Stimulated activated CD8-positive, alpha-beta memory T cell treated with anti-CD3 and anti-CD28 coated beads, Interleukin-7, amount 100 ng/mL, for 1 hour (primary cell): ENCODE data around the gene SOX12.
A peak's percentile ranks its signal among the peaks of the same experiment; 100 is the strongest.

ENCODE experiments used
- DNase-seq, 2 donors: peaks; one replicate each; pipeline ENCODE4 v3.0.0-alpha.2; 2020; ENCODE audit warnings: low read depth in 2 of 2

The SOX12 gene

DNA sequence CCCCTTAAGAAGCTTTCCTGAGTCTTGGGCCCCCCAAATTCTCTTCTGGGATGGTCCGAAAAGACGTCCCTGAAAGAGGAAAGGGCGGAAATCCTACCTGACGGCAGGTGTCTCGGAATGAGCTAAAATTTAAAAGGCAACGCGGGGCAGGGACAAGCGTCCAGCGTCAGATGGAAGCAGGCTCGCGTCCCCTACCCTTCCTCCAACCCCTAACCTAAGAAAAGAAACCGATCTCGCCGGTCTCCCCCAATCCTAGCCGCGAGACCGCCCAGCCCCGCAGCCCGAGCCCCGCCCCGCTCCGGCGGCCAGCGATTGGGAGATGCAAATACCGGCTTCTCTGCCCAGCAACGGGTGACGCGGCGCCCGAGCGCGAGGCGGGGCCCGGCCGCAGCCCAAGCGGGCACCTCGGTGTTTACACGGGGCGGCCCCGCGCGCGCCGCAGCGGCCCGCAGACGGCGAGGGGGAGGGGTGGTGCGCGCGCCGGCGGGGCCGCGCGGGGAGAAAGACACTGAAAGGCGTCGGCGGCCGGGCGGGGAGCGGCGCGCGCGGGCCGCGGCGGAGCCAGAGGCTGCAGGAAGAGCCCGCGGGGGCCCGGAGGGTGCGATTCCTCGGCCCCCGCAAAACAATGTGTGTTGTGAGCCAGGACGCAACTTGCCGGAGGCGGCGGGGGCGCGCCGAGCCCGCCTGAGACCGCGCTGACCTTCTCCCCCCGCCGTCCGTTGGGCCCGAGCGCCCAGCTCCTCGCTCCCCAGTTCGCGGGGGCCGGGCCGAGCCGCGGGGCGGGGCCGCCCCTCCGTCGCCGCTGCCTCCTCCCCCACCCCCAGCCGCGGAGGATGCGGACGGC lies at the start of gene SOX12:
Gene SOX12 (plus strand): TSS at position 508 of the 844 bp plus-strand sequence. CDS start 373 bp downstream, outside the sequence.
- peak; percentile 95 to 97 for DNase-seq

DNA sequence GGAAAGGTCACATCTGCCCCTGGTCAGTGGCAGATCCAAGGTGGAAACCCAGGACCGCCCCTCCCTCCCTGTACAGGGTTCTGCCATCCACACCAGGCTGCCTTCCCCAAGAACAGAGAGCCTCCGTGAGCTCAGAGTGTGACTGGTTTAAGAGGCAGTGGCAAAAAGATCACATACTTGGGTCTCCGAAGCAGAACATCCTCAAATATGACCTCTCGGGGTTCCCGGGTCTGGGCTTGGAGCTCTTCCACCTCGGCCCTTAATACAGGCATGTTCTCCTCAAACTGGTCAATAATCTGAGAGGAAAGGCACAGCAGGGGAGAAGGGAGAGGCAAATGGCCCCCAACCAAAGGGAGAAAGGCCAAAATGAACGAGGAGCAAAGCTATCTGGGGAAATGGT lies 49.6 kb upstream of the SOX12 start:
- no peak for DNase-seq

DNA sequence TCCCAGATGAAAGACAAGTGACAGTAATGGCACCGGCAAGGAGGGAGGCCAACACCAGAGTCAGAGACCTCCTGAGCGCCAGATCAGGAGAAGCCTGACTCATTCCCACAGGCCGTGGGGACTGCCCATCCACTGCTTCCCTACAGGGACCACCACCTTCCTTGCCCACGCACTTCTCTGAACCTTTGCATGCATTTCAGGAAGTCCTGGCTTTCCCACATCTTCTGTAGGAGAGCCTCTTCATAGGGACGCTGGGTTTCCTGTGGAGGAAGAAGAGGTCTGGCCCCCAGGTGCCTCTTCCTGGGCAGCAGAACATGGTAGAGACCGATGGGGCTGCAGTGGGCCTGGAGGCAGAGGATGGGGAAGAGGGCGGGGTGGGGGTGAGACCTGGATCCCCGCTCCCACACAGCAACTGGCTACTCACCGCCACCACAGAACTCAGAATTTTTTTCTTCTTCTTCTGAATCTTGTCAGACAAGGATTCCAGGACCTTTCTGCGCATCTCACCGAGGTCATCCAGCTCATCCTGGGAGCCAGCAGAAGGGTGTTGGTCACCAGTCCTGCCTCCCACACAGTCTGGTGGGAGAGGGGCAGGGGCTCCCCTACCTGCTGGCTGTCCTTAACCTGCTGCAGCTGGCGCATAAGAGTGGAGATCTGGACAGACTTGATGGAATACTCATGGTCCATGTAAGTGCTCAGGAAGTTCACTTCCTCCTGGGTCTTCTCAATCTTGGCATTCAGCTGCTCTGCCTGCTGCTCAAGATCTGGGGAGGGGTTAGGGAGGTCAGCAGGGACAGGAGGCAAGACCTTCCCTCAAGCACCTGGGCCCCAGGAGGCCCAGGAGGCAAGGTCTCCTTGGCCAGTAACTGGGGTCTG lies 48.5 kb upstream of the SOX12 start:
- DNase-seq = no peak

DNA sequence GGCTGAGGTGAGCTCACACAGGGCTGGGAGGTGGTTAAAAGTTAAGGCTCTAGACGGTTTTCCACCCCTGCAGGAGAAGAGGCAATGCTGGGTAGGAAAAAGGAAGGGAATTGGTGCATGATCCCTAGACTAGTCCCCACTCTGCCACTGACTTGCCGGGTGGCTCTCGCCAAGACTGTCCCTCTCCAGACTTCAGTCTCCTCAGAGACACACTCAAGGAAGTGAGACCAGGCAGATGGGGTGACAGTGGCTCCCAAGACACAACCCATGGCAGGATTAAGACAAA lies 47.9 kb upstream of the SOX12 start:
- no peak for DNase-seq

DNA sequence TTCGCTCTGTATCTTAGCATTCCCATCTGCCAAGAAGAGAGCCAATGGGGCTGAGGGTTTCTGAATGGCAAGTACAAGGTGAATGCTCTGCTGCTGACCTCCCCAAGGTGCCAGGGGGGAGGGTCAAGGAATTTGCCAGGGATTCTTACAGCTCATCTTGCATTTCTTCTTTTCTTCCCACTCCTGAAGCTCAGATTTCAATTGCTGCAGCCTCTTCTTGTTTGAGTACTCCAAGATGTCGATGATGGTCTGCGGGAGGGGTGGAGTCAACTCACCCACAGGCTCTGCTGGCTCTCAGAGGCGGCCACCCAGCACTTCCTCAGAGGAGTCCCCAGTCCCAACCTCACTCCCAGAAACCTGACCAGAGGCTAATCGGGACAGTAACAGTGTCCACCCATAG lies 47.2 kb upstream of the SOX12 start:
- DNase-seq = no peak

DNA sequence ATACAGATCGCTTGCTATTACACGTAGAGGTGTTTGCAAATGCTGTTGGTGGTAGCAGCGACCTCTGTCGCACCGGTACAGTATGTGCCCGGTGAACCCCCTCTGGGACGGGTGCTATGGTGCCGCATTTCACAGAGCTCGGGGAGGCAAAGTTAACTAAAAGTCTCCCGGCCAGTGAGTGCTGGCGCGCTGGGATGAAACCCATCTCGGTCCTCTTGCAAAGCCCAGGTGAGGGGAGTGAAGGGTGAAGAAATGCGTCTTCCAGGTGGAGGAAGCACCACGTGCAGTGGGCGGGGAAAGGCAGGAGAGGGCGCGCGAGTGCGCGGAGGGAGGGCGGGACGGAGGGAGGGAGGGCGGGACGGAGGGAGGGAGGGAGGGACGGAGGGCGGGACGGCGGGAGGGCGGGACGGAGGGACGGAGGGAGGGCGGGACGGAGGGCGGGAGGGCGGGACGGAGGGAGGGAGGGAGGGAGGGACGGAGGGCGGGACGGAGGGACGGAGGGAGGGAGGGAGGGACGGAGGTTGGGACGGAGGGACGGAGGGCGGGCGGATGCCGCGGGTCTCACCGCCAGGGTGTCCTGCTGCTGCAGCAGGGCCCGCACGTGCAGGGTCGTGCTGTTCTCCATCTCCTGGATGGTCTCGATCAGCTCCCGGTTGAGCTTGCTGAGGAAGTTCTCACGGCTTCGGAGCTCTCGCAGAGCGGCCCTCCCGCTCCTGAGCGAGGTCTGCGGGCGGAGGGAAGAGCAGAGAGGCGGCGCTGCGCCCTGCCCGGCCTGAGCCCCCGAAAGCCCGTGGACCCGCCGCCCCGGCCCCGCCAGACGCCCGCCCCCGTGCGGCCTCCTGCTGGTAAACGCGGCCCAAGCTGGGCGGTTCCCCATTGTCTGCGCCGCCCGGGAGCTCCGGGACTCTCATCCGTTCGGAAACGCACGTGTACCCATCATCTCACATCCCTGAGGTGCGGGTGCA lies 46.5 kb upstream of the SOX12 start:
- DNase-seq = no peak

DNA sequence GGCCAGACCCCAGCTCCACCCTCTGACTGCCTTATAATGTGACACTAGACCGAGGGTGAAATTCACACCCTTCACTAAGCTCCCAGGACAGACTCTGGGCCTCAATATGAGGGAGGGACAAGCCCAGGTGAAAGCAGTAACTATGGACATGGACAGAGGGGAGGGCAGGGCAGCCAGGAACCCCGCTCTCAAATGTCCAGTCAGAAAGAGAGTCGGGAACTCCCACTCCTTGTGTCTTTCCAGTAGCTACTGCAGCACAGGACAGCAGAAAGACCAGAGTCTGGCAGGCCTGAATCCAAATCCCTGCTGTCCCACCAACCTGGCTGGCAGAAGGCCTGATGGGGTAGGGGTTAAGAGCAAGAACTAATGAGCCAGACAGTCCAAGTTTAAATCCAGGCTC lies 41.2 kb upstream of the SOX12 start:
- DNase-seq = no peak

DNA sequence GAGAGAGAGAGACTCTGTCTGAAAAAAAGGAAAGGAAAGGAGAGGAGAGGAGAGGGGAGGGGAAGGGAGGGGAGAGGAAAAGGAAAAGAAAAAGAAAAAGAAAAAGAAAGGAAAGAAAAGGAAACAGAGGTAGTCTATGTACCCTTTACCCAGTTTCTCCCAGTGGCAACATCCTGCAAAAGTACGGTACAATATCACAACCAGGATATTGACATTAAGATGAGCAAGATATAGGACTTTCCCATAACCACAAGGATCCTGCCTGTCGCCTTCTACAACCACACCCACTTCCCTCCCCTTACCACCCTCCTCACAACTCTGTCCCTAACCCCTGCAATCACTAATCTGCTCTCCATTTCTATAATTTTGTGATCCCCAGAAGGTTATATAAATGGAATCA lies 38.8 kb upstream of the SOX12 start:
- DNase-seq = no peak

DNA sequence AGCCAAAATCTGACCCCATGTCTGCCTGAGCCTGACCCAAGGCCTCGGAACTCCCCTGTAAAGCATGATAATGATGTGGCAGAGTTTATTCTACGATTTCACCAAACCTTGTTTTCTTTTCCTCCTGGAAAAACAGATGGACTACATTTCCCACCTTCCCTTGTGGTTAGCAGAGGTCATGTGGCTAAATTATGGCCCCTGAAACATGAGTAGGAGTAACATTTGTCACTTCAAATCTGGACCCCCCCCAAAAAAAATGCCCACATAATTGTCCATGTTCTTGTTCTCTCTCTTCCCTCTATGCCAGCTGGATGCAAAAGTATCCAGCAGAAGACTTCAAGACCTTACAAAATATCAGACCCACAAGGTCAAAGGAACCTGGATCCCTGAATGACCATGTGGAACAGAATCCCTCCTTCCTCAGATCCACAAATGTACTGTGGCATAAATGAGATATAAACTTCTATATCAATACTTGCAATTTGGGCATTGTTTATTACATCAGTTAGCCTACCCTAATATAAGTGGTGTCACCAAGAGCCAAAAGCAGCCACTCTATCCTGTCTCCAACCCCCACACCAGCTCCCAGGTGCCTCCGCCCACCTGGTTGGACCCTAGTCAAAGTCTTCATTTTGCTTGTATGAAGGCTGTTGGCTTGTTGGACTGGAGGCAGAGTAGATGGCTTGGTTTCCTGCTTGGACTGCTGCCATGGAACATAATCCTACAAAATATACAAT lies 36.2 kb upstream of the SOX12 start:
- DNase-seq = no peak

DNA sequence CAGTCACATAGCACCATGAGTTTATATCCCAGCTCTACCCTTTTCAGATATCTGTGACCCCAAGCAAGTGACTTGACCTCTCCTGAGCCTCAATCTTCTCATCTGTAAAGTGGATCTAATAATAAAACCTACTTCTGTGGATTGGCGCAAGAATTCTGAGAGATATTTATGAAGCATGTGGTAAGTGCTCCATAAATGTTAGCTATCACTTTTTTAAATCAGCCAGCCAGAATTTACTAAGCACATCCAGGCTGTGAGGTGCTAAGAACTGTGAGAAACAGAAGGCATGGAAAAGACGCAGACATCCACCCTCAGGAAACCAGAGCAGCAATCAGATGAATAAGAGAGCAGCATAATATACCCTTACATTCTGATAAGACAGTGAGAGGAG lies 35.7 kb upstream of the SOX12 start:
- no peak for DNase-seq

DNA sequence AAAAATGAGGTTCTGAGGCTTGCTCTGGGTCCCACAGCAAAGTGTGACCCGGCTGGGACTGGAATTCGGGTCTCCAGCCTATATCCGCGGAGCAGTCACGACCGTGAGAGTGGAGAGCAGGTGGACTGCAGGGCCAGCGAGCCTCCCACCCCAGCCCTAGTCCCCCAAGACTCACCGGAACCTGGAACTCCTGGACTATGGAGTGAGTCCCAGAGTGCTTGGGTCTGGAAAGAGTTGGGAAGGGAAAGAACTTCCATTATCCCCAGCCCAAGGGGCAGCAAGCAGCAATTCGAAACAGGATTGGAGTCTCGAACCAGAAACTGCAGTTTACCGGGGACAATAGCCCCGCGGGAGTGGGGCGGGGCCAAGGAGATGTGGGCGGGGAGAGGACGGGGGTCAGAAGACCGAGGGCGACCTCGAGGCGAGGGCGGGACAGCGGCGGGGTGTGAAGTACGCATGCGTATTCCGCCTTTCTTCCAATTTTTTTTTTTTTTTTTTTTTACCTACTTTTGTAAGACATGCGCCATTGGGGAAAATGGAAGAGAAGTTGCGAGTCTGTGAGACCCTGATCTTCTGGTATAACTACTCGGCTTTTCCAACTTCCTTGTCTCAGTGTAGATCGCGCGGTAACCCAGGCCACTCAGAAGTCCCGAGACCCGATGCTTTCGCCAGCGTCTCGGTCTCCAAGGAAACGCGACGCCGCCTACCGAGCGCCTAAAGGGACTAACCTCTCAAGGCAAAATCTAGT lies 35.1 kb upstream of the SOX12 start, which contains the start of gene C20orf96:
Gene C20orf96 (minus strand): TSS at position 667 of the 748 bp plus-strand sequence. CDS start 140 bp downstream, at position 527.
- peak; percentile 62 to 74 for DNase-seq

DNA sequence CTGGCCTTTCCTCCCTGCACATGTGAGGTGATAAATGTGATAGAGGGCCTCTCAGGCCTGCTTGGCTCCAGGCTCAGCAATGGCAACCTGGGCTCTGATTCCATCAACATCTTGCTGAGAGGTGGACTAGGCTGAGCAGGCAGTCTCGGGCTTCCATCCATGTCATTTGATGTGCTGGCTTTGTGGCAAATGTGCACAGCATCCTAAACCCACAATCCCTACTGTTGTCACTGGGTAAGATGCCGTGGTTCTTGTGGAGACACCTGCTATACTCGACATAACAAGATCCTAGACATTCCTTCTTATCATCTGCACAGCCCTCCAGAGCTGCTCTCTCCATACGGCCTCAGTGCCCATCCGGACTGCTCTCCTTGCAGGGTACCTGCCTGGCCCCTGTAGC lies 30.8 kb upstream of the SOX12 start:
- DNase-seq = no peak

DNA sequence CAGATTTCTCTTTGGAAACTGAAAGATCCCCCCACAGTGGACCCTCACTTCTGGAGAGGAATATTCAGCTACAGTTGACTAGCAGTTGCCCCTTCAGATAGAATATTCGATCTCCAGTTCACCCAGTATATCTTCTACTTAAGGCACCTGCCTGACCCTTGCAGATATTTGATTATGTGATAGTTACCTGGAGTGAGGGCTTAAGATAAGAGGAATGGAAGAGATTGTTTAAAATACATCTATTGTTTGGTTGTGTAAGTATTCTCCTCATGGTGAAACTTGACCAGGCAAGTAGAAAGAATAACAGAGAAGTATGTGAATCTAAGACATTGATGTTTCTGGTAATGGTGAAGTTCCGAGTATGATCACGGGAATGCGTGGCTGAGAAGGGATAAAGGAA lies 29.5 kb upstream of the SOX12 start:
- no peak for DNase-seq

DNA sequence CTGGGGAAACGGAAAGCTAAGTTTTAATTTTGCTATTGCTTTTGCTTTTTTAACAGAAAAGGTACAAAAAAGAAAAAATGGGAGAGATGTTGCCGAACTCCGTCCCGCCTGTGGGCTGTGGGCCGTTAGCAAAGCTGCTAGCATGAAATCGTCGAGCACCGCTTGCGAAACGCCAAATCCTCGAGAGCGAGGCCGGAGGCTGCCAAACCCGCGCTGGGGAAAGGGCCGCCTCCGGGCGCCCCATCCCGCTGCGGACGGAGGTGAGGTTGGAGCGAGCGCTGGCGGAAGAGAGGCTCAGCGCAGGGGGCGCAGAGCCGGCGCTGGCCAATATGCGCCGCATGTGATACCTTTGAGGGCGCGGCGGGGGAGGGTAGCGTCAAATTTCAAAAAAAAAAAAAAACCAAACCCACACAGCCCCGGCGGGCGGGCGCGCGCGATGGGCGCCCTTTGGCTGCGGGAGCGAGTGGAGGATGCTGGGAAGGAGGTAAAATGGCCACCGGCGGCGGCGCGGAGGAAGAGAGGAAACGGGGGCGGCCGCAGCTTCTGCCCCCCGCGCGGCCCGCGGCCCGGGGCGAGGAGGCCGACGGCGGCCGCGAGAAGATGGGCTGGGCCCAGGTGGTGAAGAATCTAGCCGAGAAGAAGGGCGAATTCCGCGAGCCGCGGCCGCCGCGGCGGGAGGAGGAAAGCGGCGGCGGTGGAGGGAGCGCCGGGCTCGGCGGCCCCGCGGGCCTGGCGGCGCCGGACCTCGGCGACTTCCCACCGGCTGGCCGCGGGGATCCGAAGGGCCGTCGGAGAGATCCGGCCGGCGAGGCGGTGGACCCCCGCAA lies 28.0 kb upstream of the SOX12 start, which contains the start of gene ZCCHC3:
Gene ZCCHC3 (plus strand): TSS at position 473 of the 827 bp plus-strand sequence. CDS start 17 bp downstream, at position 490.
- peak; percentile 57 to 65 for DNase-seq

DNA sequence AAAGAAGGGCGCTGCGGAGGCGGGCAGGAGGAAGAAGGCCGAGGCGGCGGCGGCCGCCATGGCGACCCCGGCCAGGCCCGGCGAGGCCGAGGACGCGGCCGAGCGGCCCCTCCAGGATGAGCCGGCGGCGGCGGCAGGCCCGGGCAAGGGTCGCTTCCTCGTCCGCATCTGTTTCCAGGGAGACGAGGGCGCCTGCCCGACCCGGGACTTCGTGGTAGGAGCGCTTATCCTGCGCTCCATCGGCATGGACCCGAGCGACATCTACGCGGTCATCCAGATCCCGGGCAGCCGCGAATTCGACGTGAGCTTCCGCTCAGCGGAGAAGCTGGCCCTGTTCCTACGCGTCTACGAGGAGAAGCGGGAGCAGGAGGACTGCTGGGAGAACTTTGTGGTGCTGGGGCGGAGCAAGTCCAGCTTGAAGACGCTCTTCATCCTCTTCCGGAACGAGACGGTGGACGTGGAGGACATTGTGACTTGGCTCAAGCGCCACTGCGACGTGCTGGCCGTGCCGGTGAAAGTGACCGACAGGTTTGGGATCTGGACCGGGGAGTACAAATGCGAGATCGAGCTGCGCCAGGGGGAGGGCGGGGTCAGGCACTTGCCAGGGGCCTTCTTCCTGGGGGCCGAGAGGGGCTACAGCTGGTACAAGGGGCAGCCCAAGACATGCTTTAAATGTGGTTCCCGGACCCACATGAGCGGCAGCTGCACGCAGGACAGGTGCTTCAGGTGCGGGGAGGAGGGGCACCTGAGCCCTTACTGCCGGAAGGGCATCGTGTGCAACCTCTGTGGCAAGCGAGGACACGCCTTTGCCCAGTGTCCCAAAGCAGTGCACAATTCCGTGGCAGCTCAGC lies 27.2 kb upstream of the SOX12 start:
- no peak for DNase-seq

DNA sequence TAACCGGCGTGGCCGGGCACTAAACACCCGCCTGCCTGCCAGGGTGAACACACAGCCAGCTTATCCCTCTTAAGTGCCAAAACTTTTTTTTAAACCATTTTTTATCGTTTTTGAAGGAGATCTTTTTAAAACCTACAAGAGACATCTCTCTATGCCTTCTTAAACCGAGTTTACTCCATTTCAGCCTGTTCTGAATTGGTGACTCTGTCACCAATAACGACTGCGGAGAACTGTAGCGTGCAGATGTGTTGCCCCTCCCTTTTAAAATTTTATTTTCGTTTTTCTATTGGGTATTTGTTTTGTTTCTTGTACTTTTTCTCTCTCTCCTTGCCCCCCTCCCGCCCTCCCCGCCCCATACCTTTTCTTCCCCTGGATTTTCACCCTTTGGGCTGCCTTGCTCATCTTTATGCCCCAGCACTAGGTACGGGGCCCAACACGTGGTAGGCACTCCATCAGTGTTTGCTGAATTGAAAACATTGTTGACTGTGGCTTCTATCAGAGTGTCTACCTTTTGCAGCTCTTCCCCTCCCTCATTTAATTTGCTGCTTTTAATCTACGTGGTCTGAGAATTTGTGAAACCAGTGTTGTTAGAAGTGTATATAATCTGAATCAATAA lies 26.5 kb upstream of the SOX12 start:
- DNase-seq = no peak

DNA sequence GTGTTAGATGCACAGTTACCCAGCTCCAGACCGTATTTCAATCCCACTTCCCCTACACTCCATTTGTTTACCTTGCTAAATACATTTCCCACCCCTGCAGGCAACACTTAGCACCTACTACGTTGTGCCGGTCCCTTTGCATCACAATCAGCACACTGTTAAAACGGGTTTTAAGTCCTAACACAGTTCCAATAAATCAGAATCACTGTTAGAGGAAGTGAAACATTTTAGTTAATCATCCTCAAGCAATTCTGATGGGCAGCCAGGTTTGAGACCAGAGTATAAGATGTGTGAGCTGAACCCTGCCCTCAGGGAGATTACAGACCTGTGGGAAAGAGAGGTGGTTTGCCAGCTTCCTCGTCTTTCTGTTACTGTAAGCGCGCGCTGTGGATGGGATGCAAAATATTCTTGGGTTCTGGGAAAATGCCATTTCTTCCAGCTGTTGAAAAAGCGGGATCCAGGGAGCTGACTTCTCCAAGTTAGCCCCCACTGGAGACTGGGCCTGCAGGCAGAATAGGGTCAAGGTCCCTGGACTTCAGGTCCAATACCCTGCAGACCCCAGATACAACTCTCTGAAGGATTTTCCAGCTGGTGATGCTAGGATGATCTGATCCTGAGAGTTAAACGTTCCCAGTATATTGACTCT lies 24.9 kb upstream of the SOX12 start:
- no peak for DNase-seq
